LHCN-M2 (cell line): Measurements from ENCODE around the gene ATP6V0C. TPM values are rescaled to one million over a fixed set of nuclear protein-coding genes. Genes with fewer than 3 reads are reported as not detected.
"Not testable (repeated sequence)": the region's sequence is repeated elsewhere in the genome, so short reads cannot be mapped to it uniquely, and the experiment has no call there.

Experiments used
- DNase-seq: peaks from one replicate; pipeline ENCODE4 v3.0.0-alpha.2; 2012; ENCODE audit warnings: low read depth
- total RNA-seq: library from RNA; depleted of rRNA; stranded (reverse); fragments of >200 nt; gene quantifications from 2 replicates; pipeline ENCODE4 v1.2.3, GENCODE V29; 2014

ATP6V0C gene
- total RNA-seq, 1 experiment from 2014 or later = 42.3 TPM

DNA sequence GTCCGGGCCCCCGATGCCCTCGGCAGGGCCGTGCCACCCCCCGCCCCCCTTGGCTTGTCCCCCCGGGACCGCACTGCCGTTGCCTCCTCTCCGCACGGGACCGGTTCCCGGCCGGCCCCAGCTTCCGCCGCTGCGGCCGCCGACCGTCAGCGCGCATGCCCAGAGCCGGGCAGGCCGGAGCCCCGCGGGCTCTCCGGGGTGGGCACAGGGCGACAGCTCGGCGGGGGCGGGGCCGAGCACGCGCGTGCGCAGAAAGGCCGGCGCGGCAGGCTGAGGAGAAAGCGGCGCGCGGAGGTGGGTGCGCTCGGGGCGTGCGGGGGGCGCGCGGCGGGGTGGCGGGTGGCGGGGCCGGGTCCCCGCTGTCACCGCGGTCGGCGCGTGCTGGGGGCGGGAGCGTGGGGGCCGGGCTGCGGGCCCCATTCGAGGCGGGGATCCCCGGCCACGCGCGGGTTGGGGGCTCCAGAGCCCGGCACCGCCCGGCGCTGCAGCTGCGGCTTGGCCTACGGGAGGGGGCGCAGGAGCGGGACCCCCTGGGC, 38.8 kb upstream of the ATP6V0C start, which contains the start of gene TBC1D24:
TSS of gene TBC1D24 (plus strand) at position 251 of the 536 bp plus-strand sequence. CDS start 21,022 bp downstream, outside the sequence.
- peak; percentile 78 for DNase-seq

DNA sequence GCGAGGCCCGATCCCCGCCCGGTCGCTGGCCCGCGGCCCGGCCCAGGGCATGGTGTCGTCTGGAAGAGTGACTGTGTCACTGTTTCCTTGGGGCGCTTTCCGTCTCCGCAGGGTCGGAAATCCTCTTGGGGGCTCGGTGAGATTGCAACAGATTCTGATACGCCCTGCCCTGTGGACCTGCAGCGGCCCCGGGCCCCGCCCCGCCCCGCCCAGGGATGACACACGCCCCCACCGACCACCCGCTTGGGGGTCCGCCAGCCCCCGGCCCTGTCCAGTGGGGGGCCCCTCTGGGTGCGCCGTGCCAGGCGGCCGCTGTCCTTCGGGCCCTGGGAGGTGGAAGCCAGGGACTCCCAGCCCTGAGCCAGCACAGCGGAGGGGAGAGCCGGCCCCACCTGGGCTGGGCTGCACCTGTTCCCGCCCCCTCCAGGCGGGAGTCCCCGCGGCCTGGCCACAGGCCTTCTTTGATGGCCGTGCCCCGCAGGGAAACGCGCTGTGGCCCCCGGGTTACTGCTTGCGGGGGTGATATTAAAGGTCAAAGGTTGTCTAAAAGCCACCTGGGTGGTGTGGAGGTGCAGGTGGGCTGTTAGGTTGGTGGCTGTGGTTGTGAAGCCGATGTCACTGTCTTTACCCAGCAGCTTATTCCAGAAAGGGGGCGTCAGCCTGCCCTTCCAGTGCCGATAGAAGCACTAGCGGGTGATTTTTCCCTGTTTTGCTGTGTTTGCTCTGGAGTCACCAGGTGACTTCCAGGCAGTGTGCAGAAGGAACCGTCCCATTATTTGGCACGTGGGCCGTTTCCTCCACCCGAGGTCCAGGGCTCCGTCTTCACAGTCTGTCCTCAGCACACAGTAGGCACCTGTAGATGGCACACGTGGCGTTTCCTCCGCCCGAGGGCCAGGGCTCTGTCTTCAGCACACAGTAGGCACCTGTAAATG, 38.1 kb upstream of the ATP6V0C start:
- no peak for DNase-seq

DNA sequence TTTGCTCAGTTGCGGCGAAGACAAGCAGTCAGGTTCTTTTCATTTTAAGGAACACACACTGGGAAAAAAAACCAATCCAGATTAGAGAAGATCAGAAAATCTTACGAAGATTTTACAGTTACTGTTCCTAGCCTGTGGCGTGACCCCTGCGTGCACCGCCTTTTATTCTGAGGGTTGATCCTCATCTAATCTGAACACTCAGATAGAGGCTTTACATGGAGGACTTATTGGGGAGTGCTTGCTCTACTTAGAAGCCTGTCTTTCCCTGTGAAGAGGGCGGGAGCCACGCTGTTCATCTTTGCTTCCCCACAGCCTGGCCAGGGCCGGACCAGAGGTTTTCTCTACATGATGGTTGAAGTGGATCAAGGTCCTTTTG, 37.4 kb upstream of the ATP6V0C start:
- DNase-seq = no peak

DNA sequence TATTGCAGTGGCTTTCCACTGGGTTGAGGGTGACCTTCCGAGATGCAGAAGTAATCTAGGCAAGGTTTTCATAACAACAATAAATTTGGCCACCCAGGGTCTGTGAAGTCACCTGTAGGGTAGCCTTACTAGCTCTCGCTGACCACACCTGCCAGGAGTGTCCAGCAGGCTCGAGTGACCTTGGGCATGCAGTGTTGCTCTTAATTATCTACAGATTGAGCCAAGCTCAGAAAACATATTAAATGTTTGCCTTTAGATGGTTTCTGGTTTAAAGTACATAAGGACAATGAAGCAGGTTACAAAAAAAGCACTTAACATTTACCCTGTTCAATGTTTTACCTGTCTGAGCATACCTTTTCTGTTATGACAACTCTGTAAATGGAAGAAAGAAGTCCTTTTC, 37.0 kb upstream of the ATP6V0C start:
- no peak for DNase-seq

DNA sequence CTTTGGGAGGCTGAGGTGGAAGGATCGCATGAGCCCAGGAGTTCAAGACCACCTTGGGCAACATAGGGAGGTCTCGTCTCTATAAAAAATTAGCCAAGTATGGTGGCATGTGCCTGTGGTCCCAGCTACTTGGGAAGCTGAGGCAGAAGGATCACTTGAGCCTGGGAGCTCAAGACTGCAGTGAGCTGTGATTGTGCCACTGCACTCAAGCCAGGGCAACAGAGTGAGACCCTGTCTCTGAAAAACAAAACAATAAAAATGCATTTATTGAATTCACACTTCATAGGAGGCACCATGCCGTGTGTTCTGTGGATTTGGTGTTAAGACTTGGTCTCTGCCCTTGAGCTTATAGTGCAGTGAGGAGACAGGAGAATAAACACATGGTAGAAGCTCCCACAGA, 36.4 kb upstream of the ATP6V0C start:
- no peak for DNase-seq

DNA sequence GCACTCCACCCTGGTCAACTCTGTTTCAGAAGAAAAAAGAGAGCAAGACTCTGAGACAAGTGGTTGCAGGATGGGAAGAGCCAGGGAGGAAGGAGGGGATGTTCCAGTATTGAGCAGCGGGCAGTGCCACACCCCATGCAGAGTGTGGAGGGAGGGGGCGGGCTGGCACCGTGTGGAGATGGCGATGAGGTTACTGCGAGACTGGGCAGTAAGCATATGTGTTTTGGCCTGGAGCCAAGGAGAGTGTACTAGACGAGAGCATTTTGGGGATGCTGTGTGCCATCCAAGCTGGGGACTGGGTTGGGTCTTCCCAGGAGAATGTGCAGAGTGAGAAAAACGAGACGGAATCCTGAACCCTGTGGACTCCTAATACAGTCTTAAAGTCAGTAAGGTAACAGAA, 35.5 kb upstream of the ATP6V0C start:
- no peak for DNase-seq

DNA sequence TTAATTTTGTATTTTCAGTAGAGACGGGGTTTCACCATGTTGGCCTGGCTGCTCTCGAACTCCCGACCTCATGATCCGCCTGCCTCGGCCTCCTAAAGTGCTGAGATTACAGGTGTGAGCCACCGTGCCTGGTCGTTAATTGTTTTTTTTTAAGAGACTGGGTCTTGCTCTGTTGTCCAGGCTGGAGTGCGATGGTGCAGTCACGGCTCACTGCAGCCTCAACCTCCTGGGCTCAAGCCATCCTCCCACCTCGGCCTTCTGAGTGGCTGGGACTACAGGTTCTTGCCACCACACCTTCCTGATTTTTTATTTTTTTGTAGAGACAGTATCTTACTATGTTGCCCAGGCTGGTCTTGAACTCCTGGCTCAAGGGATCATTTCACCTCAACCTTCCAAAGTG, 33.8 kb upstream of the ATP6V0C start:
- not testable (repeated sequence) for DNase-seq

DNA sequence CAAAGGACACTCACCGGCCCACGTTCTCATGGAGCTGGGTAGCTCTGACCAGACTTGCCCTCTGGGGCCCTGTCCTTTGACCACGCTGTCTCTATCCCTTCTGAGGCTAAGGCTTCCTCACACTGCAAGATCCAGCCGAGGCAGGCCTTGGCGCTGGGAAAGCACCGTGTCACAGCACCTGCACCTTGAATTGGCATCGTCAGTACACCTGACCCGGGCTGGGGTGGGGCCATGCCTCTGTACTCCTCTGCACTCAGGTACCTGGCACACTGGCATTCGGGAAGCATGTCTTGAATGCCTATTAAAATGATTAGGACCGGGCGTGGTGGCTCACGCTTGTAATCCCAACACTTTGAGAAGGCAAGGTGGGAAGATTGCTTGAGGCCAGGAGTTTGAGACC, 32.8 kb upstream of the ATP6V0C start:
- DNase-seq = no peak

DNA sequence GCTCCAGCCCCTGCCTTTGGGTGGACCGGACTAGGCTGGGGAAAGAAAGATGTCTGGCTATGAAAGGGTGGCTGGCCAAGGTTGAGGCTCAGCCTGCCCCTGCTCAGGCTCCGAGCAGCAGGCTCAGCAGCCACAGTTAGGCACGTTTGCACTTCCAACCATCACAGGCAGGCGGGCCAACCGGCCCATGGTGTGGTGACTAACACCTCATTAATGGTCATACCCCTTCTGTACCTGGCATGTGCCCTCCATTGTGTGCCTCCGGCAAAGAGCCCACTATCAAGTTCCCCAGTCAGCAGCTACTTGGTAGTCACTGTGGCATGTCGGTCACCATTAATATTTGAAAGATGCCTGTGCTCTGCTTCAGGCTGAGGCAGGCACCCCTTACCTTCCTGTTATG, 32.1 kb upstream of the ATP6V0C start:
- DNase-seq = no peak

DNA sequence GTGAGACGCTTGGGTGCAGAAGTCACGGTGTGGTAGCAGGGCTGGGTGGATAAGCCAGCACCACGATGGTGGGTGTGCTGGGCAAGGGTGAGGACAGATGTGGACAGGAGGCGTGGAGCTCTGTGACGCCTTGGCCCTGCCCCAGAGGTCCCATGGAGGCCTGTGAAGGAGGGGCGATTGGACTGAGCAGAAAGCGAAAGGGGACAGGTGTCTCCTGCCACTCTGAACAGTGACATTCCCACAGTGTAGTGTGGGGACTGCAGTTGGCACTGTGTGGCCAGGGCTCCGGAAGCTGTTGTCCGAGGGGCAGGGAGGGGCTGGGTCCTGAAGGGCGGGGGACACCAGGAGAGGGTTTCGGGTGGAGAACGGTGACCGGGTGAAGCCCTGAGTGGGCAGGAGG, 31.5 kb upstream of the ATP6V0C start:
- DNase-seq = no peak

DNA sequence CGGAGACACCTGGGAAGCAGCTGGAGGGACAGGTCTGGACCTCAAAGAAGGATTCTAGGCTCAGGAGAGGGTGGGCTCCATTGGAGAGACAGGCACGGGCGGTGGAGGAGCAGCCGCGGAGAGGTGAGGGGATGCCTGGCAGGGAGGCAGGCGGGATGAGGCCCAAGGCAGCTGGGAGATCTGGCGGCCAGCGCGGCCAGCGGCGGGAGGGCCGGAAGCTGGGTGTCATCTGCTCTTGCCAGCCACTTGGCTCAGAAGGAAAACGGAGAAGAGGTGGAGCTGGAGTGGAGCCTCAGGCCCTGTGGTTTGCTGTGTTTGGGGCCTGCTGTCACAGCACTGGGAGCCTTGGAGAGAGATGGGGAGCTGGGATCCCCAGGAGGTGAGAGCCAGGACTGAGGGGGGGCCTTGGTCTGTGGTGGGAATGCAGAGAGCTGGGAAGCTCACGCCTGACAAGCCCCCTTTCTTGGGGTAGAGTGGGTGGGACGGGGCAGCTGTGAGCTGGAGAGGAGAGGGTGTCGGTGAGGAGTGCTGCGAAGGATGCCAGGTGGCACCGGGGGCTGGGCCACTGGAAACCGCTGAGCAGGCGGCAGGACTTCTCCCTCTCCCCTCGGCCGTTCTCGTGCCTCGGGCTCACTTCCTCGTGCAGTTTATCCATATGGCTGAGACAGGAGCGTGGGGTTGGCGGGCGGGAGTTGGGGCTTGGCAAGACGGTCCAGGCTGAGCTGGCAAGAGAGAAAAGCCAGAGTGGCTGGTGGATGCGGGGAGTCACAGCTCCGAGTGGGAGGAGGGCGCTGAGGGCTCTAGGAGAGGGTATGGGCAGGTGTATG, 30.8 kb upstream of the ATP6V0C start:
- DNase-seq = peak; percentile 72

DNA sequence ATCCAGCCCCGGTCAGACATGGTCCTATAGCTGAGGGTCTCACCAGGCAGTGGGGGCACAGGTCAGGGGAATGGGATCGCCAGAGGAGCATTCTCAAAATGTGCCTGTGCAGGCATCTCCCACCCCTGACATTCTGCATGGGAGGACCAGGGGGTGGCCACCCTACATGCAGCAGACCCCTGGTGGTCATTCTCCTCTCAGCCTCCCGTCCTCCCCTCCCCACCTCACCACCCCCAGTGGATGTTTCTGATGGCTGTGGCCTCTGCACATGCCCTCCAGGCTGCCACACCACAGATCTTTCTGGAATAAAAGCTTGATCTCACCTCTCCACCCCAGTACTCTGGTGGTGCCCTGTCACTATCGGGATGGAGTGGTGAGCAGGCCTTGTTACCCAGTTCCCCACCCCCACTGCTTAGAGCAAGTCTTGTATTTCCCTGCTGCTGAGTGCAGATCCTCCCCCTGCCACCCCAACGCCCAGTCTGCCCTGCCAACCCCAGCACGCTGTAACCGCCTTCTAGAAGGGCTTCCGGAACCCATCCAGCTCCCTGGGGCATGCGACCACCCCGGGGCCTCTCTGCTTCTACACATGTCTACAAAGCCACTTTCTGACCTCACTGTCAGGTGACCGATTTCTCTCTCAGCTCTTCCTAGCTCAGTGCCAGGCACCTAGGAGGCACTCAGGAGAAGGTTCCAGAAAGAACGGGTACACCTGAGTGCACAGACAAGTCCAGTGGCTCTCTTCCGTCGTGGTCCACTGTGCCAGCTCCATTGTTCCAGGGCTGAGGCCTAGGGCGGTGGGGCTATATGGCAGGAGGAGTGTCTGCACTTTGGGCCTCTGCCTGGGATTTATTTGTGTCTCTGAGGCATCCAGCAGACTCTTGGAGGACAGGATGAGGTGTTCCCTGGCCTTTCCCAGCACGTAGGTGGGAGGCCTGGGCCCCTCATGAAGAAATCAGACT, 29.5 kb upstream of the ATP6V0C start:
- no peak for DNase-seq

DNA sequence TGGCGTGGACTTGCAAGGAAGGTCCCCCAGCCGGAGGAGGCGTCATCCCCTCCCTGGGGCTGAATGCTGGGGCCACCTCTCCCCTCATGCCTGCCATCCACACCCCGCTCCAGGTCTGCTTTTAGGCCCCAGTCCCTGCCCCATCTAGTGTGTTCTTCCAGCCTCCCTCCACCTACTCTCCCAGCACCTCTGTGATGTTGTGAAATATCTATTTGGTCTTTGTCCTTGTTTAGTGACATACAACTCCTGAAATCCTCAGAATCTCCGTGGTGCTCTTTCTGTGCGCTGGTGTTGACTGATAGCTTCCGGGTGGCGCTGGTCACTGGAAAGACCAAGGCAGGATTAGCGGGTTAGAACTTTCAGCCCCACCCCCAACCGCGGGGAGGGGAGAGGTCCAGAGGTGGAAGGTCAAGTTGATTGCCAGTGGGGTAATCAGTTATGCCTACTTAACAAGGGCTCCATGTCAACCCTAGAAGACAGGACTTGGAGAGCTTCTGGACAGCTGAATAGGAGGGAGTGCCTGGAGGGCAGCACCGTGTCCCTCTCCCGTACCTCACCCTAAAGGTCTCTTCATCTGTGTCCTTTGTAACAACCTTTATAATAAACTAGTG, 28.7 kb upstream of the ATP6V0C start:
- no peak for DNase-seq

DNA sequence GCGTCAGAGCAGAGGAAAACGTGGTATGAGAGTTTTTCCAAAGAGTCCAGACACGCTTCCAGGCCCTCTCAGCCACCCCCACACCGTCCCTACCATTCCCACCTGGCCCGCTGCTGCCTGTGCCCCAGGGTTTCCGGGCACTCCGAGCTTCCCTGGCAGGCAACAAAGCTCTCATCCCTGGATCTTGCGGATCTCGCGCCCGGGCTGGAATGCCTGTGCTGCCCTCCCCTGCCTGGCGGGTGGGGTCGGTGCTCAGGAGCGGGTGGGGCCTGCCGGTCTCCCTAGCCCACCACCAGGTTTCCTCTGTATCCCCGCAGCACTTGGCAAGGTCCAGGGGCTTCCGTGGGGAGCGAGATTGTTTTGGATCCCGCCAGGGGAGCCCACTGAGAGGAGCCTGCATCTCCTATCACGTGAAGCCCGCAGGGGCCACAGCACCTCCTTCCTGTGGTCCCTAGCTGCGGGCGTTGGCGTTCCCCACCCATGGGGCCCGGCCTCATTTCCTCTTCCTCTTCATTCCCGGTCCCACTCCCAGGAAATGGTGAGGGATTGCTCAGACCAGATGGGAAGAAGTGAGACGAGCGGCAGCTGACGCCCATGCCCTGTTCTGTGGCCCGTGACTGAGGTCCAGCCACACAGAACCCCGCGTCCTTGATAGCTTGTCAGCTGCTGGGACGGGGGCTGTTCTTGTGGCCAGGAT, 27.8 kb upstream of the ATP6V0C start:
- DNase-seq = no peak

DNA sequence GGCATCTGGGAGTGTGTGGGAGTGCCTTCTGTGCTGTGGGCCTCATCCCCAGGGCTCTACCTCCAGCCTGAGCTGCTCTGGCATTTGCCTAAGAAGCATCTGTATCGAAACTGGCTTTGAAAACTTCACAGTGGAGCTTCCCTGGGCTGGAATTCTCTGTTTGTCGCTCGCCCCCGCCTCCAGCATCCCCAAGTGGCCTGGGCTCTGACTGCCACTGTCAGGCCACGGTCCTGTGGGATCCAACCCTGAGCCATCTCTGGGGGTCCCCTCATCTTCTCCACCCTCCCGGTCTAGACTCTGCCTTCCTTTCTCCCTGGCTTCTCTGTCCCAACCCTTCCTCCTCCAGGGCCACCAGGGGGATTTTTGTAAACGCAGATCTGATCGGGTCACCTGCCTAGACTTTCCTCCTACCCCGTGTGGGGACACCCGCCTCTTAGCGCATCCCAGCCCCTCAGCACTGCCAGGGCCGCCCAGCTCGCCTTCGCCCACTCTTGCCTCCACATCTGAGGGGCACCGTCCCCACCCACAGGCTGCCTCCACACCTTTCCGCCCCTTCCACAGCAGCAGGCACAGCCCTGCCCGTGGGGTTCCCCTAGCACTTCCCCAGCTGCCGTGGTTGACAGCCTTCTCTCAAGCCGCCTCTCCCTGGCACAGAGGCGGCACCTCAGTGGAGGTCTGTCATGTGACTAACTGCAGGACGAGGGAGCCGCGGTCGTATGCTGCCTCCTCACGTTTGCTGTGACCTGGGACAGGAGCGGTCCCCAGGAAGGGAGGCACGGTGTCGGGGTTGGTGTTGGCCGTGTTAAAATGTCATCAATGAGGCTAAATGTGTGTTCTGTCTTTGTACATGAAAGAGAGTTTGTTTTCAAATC, 26.9 kb upstream of the ATP6V0C start:
- DNase-seq = no peak

DNA sequence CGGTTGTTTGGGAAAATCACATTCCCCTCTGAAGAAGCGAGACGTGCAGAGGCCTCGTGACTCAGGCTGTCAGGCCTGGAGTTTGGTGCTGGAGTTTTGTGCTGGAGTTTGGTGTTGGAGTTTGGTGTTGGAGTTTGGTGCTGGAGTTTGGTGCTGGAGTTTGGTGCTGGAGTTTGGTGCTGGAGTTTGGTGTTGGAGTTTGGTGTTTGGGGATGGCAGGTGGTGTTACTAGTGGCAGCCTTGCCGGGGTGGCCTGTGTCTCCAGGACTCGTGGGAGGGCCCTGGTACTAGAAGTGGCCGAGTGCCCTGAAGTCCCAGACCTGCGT, 26.3 kb upstream of the ATP6V0C start:
- DNase-seq = no peak

DNA sequence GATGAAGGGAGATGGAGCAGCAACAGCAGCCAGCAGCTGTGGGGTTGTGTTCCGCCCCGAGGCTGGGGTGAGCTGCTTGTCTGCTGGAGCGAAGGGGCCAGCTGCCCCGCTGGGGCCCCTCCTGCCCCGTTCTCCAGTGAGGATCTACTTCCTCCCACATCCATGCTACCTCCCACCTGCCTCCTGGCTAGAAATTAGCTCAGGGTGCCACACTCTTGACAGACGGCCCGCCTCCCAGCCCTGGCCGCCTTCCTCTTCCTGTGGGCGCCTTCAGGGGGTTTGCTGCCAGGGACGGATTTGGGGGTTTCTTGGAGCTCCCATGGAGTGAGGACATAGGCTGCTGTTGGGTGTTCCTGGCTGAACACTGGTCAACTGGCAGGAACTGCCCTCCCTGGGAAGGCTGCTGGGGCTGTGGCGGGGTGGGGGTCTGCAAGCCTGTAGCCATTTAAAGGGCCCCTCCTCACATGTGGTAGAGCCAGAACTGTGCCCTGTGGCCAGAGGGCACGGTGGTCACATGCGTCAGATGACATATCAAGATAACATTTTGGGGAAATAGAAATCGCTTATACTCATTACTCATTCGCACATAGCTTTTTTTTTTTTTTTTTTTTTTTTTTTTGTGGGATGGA, 25.7 kb upstream of the ATP6V0C start:
- no peak for DNase-seq

DNA sequence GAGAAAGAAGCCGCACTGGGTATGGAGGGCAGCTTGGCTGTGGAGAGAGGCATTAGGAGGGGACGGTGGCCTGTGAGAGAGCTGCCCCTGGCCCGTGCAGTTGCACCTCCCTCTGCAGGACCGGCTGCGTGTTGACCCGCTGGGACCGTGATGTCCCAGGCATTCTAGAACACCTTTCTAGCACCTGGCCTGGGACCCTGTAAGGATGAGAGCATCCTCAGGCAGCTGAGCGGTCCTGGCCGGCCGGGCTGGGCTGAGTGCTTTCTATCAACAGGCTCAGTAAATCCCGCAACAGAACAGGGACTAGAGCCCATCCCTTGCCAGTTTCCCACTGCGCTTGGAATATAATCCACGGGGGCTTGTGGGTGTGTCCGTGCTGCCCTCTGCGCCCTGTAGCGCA, 24.2 kb upstream of the ATP6V0C start:
- no peak for DNase-seq
